H1 (cell line): ENCODE measurements around the gene NHSL2. TPM values are rescaled to one million over a fixed set of nuclear protein-coding genes. Genes with fewer than 3 reads are reported as not detected.
"Not testable (repeated sequence)": the region's sequence is repeated elsewhere in the genome, so short reads cannot be mapped to it uniquely, and the experiment has no call there.

ENCODE experiments used
- CTCF ChIA-PET: fragments of 300-600 bp; sonication (Branson Sonifier 250); formaldehyde crosslinking; loops from one replicate; lab custom pipeline; 2021; ENCODE audit not compliant: partially characterized antibody; lab: Charles Lee
- POLR2A ChIA-PET: fragments of 300-600 bp; sonication (Branson Sonifier 250); formaldehyde crosslinking; loops from one replicate; lab custom pipeline; 2021; ENCODE audit warnings: inconsistent platforms; ENCODE audit not compliant: partially characterized antibody; lab: Charles Lee
- DNase-seq, 2 experiments: peaks; one replicate each; pipeline versions ENCODE4 v3.0.0 to v3.0.0-alpha.2; 2010 to 2022; ENCODE audit warnings: low spot score in 2 of 2, low read depth in 1 of 2, mixed read lengths in 1 of 2
- FAIRE-seq: peaks from 2 replicates; lab custom pipeline; 2011; peaks lifted over from hg19 to GRCh38; lab: Jason Lieb, UNC
- H2AFZ ChIP-seq: 2 replicates; pipeline ENCODE4 v1.8.1; 2012; ENCODE audit warnings: low read length, inconsistent platforms
- H2AK5ac ChIP-seq: 2 replicates; pipeline ENCODE4 v1.6.1; 2013; ENCODE audit warnings: low read depth, low read length
- H2BK120ac ChIP-seq: replicated peaks from 2 replicates; pipeline ENCODE3; 2013; ENCODE audit warnings: low read depth, low read length, inconsistent platforms
- H2BK12ac ChIP-seq: 2 replicates; pipeline ENCODE4 v1.6.1; 2013; ENCODE audit warnings: low read depth, low read length
- H2BK15ac ChIP-seq: 2 replicates; pipeline ENCODE4 v1.6.1; 2013; ENCODE audit warnings: low read length
- H2BK20ac ChIP-seq: 2 replicates; pipeline ENCODE4 v1.6.1; 2013; ENCODE audit warnings: low read length
- H2BK5ac ChIP-seq: 2 replicates; pipeline ENCODE4 v1.6.1; 2013; ENCODE audit warnings: low read depth, low read length
- H3K14ac ChIP-seq: 2 replicates; pipeline ENCODE4 v1.6.1; 2013; ENCODE audit warnings: inconsistent platforms; ENCODE audit not compliant: insufficient read length
- H3K18ac ChIP-seq: 2 replicates; pipeline ENCODE4 v1.6.1; 2013; ENCODE audit warnings: low read length; ENCODE audit errors: extremely low read depth
- H3K23ac ChIP-seq: 2 replicates; pipeline ENCODE4 v1.6.1; 2013; ENCODE audit warnings: inconsistent platforms; ENCODE audit not compliant: insufficient read length
- H3K23me2 ChIP-seq: 2 replicates; pipeline ENCODE4 v1.6.1; 2013; ENCODE audit warnings: low read depth, low read length
- H3K27ac ChIP-seq: 2 replicates; pipeline ENCODE4 v1.6.1; 2011; ENCODE audit warnings: low read depth, low read length, inconsistent platforms
- H3K27me3 ChIP-seq, 4 experiments: replicated peaks in 1 of 4; 1 replicate in 1 of 4; 2 replicates in 3 of 4; pipeline versions ENCODE4 v1.6.1 to v1.8.1; 2011 to 2013; ENCODE audit warnings: low read length in 3 of 4, mild to moderate bottlenecking in 3 of 4, inconsistent platforms in 2 of 4, mixed read lengths in 2 of 4, moderate library complexity in 1 of 4; ENCODE audit not compliant: control insufficient read depth in 3 of 4, insufficient read depth in 3 of 4; ENCODE audit errors: extremely low read depth in 1 of 4
- H3K36me3 ChIP-seq, 4 experiments: 2 replicates each; pipeline versions ENCODE4 v1.6.1 to v1.8.1; 2011 to 2013; ENCODE audit warnings: mild to moderate bottlenecking in 4 of 4, low read length in 3 of 4, moderate library complexity in 2 of 4, control low read depth in 1 of 4, inconsistent platforms in 1 of 4; ENCODE audit not compliant: insufficient read depth in 4 of 4, control insufficient read depth in 2 of 4
- H3K4ac ChIP-seq: replicated peaks from 2 replicates; pipeline ENCODE3; 2013; ENCODE audit warnings: low read length, low read depth, mixed read lengths, inconsistent platforms; ENCODE audit not compliant: insufficient read length
- H3K4me1 ChIP-seq, 4 experiments: replicated peaks in 1 of 4; 1 replicate in 1 of 4; 2 replicates in 3 of 4; pipeline versions ENCODE4 v1.6.1 to v1.8.1; 2011 to 2013; ENCODE audit warnings: low read length in 3 of 4, inconsistent platforms in 2 of 4, mixed read lengths in 1 of 4; ENCODE audit not compliant: insufficient read depth in 4 of 4, control insufficient read depth in 3 of 4
- H3K4me2 ChIP-seq, 2 experiments: 2 replicates each; pipeline versions ENCODE4 v1.6.1 to v1.8.1; 2011 to 2013; ENCODE audit warnings: low read depth in 2 of 2, low read length in 2 of 2, control low read depth in 1 of 2, inconsistent platforms in 1 of 2, mild to moderate bottlenecking in 1 of 2; ENCODE audit not compliant: insufficient read depth in 1 of 2
- H3K4me3 ChIP-seq, 4 experiments: fragments of 200-600, 300-600 bp in 1 of 4; sonication (generic), shearing (Covaris generic), sonication (Bioruptor Twin) in 1 of 4; 2 replicates each; pipeline versions ENCODE4 v1.5.1 to v1.8.1; 2011 to 2016; ENCODE audit warnings: low read length in 4 of 4, low read depth in 3 of 4, control low read depth in 2 of 4, inconsistent platforms in 2 of 4, mild to moderate bottlenecking in 2 of 4, mixed read lengths in 1 of 4, moderate library complexity in 1 of 4; ENCODE audit not compliant: insufficient read depth in 2 of 4; ENCODE audit errors: extremely low read depth in 1 of 4
- H3K56ac ChIP-seq: replicated peaks from 2 replicates; pipeline ENCODE3; 2013; ENCODE audit warnings: low read depth, mild to moderate bottlenecking, mixed read lengths, low read length, inconsistent platforms; ENCODE audit not compliant: insufficient read length
- H3K79me1 ChIP-seq: 2 replicates; pipeline ENCODE4 v1.6.1; 2013; ENCODE audit warnings: low read depth, low read length, control low read depth
- H3K79me2 ChIP-seq, 2 experiments: 2 replicates each; pipeline versions ENCODE4 v1.6.1 to v1.8.1; 2012 to 2013; ENCODE audit warnings: low read length in 2 of 2, mild to moderate bottlenecking in 2 of 2, inconsistent platforms in 1 of 2; ENCODE audit not compliant: insufficient read depth in 2 of 2, control insufficient read depth in 1 of 2
- H3K9ac ChIP-seq, 4 experiments: replicated peaks in 1 of 4; 1 replicate in 1 of 4; 2 replicates in 3 of 4; pipeline versions ENCODE4 v1.6.1 to v1.8.1; 2011 to 2013; ENCODE audit warnings: low read depth in 3 of 4, low read length in 3 of 4, control low read depth in 2 of 4, mild to moderate bottlenecking in 2 of 4, moderate library complexity in 2 of 4, inconsistent platforms in 1 of 4; ENCODE audit errors: extremely low read depth in 1 of 4
- H3K9me3 ChIP-seq, 2 experiments: 2 replicates each; pipeline versions ENCODE4 v1.6.1 to v1.8.1; 2012 to 2013; ENCODE audit warnings: mild to moderate bottlenecking in 2 of 2, moderate library complexity in 2 of 2, control low read depth in 1 of 2, inconsistent platforms in 1 of 2, low read depth in 1 of 2, low read length in 1 of 2, mixed read lengths in 1 of 2; ENCODE audit not compliant: insufficient read depth in 2 of 2
- H4K20me1 ChIP-seq, 2 experiments: replicated peaks in 1 of 2; 2 replicates each; pipeline versions ENCODE3 to v1.8.1; 2011 to 2013; ENCODE audit warnings: inconsistent platforms in 2 of 2, low read length in 2 of 2, mild to moderate bottlenecking in 1 of 2; ENCODE audit not compliant: insufficient read depth in 2 of 2, control insufficient read depth in 1 of 2
- H4K5ac ChIP-seq: 2 replicates; pipeline ENCODE4 v1.6.1; 2013; ENCODE audit warnings: low read length, low read depth, mixed read lengths, inconsistent platforms; ENCODE audit not compliant: insufficient read length
- H4K8ac ChIP-seq: 2 replicates; pipeline ENCODE4 v1.8.0; 2013; ENCODE audit warnings: mild to moderate bottlenecking, moderate library complexity, low read length, inconsistent platforms; ENCODE audit not compliant: insufficient read depth; ENCODE audit errors: extremely low read depth
- H4K91ac ChIP-seq: replicated peaks from 2 replicates; pipeline ENCODE3; 2013; ENCODE audit warnings: low read length, mixed read lengths, inconsistent platforms; ENCODE audit not compliant: insufficient read length
- WGBS, 2 experiments: shearing (Covaris generic) in 1 of 2; methylation state at CpG; one replicate each; pipeline versions ENCODE4 v1.1.6 to v1.1.7; 2013 to 2015; ENCODE audit warnings: low lambda C conversion rate in 2 of 2, mixed read lengths in 2 of 2, inconsistent platforms in 1 of 2, low coverage in 1 of 2, missing lambda C conversion rate in 1 of 2; ENCODE audit not compliant: insufficient replicate concordance in 2 of 2, insufficient coverage in 1 of 2, insufficient read length in 1 of 2; ENCODE audit errors: extremely low coverage in 1 of 2, missing lambda C conversion rate in 1 of 2; 5-methylcytosine and 5-hydroxymethylcytosine counted together
- polyA plus RNA-seq, 7 experiments: library from polyadenylated mRNA; depleted of rRNA in 3 of 7; stranded (reverse) in 5 of 7; unstranded in 2 of 7; fragments of >200 nt in 5 of 7; fragments of 200-250 nt in 2 of 7; gene quantifications; 1 replicate in 5 of 7; 2 replicates in 1 of 7; 4 replicates in 1 of 7; pipeline versions ENCODE4 v1.2.1 to v1.2.3, GENCODE V29; 2011 to 2013; ENCODE audit warnings: missing spikeins in 2 of 7, mixed read lengths in 2 of 7
- total RNA-seq: library from RNA; stranded (reverse); fragmentation: NEBNext Ultra II Directional; extraction: Animal tissue kit (Norgen Biotek cat#: 25700); gene quantifications from 2 replicates; pipeline ENCODE4 v1.2.1, GENCODE V29; 2021

NHSL2 gene
- total and polyA plus RNA-seq, 2 of the 8 experiments (the other 6 are each of a cell fraction or from before 2014, with no cell fraction given), result 3.7 to 7.2 TPM

DNA sequence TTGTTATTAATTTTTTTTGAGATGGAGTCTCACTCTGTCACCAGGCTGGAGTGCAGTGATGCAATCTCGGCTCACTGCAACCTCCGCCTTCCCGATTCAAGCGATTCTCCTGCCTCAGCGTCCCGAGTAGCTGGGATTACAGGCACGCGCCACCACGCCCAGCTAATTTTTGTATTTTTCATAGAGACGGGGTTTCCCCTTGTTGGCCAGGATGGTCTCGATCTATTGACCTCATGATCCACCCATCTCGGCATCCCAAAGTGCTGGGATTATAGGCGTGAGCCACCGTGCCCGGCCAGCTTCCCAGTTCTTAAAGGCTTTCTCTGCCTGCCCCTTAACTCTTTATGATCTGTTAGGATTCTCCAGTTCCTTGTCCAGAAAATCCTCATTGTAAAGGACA is 147.7 kb downstream of the NHSL2 start:
- not testable (repeated sequence) for H3K23ac ChIP-seq, H3K14ac ChIP-seq, H4K8ac ChIP-seq, H3K56ac ChIP-seq, H3K4me1 ChIP-seq, H3K27ac ChIP-seq, H2BK120ac ChIP-seq, H3K18ac ChIP-seq, H3K79me1 ChIP-seq, H3K36me3 ChIP-seq, H3K9me3 ChIP-seq, H2BK5ac ChIP-seq, H3K4ac ChIP-seq, H3K27me3 ChIP-seq, H2AFZ ChIP-seq, H4K5ac ChIP-seq, H3K79me2 ChIP-seq, H3K4me3 ChIP-seq, DNase-seq, FAIRE-seq, H4K91ac ChIP-seq, H4K20me1 ChIP-seq, H3K9ac ChIP-seq, H2BK12ac ChIP-seq, H3K4me2 ChIP-seq, H2BK20ac ChIP-seq, H2AK5ac ChIP-seq, H2BK15ac ChIP-seq, H3K23me2 ChIP-seq
- WGBS, 2 experiments, result 100% methylated on average over 1 of the region's 15 CpGs; no CpG with 5 or more reads in 1 of the 2 experiments
- ChIA-PET CTCF (interaction anchor here (1.2 kb wide), 1 partner anchor 36 kb away, joined by 5 read pairs; no protein-coding TSS in a partner anchor), POLR2A (interaction anchor here (0.6 to 1.2 kb wide), 2 partner anchors 9 to 13 kb away, joined by 3 read pairs; no protein-coding TSS in a partner anchor)
